ENCODE results near the gene WFDC2.
"Not testable (repeated sequence)": the region's sequence is repeated elsewhere in the genome, so short reads cannot be mapped to it uniquely, and the experiment has no call there.

WFDC2 gene

DNA sequence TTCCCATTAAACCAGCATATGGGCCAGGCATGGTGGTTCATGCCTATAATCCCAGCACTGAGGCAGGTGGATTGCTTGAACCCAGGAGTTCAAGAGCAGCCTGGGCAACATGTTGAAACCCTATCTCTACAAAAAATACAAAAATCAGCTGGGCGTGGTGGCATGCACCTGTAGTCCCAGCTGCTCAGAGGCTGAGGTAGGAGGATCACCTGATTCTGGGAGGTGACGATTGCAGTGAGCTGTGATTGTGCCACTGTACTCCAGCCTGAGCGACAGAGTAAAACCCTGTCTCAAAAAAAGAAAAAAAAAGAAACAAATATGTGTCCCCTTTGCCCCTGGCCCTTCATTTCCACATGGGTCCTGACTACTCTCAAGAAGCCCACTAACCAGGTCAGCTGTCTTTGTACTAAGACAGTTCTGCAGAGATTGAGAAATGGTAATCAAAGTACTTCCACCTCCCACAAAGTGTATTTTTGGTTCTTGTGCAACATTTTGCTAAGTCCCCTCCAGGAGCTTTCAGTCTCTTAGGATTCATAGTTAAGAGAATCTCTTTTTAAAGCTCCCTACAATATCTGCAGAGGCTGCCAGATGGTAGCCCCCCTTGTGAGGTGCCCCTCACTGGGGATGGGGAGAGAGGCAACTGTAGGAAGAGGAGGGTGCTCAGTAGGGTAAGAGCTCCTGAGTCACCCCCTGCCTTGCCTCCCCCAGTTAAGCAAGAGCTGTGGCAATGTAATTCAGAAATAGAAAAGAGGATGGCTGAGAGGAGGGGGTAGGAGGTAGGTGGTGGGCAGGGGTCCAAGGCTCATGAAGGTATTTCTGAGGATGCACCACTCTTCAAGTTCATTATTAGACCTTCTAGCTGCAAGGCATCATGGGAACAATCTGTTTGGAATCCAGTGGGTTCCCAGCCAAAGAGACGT, 16.5 kb upstream of the WFDC2 start:
- no peak for DNase-seq

DNA sequence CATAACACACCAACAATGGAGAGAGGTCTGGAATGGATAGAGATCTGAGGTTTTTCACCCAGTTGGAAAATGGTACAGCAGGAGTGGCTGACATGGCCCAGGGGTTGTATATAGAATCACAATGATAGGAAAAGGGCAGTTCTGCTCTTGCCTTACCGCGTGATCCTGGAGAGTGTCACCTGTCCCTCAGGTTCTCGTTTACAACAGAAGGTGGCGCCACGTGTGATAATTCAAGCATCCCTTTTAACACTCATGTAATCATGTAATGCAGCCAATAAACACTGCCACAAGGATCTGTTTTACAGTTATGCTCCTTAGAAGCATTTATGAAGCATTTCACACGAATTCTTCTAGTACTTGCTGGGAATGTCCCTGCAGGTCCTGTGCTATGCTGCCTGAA, 12.9 kb upstream of the WFDC2 start:
- DNase-seq = peak; percentile 64

DNA sequence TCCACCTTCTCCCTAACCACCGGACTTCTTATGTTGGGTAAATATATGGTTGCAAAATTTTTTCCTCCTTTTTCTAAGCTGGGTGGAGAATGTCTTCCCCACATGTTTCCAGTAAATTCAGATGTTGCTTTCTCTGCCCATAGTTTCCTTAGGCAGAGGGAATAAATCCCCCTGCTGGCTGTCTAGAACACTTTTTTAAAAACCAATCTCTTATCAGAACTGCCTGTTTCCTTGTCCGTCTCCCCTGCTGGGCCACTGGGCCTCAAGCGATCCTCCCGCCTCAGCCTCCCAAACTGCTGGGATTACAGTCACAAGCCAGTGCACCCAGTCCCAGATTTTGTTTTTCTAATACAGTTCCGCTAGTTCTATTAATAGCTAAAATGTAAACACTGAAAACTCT, 9.9 kb upstream of the WFDC2 start:
- DNase-seq = no peak

DNA sequence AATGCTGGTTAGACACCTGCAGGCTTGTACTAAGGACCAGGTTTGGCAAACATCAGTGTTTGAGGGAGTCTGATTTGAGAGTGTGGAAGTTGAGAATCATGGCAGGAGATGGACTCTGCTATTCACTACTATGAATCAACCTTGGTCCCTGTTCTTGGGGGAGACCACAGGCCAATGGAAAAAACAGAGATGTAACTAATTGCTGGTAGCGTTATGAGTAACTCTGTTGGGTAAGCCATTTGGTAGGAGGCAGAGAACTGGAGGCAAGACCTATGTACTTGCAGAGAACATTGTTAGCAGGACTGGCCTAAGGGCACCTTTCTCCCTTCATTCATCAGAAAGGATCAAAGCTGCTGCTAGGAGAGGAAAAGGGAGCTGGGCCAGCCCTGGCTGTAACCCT, 8.3 kb upstream of the WFDC2 start:
- DNase-seq = no peak

DNA sequence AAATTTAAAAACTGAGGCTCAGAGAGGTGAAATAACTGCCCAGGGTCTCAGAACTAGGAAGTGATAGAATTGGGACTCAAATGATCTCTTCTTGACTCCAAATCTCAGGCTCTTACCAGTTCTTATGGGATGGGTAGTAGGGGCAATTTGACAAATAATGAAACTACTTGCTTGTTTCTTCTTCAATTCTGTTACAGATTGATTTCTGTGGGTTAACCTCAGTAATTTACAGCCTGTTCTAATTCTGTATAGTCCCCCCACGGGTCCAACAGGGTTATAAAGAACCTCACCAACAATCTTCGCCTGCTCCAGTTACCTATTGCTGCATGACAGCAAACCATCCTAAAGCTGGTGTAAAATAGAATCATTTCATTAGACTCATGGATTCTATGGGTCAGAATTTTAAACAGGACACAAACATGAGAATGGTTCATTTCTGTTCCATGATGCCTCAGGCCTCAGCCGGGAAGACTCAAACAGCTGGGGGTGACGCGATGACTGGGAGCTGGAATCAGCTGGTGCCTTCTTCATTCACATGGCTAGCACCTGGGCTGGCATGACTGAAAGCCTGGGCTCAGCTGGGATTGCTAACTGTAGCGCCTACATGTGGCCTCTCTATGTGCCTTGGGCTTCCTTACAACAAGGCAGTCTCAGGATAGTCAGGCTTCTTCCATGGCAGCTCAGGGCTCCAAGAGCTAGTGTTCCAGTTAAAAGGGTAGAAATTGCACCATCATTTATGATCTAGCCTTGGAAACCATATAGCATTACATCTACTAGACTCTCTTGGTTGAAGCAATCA, 6.6 kb upstream of the WFDC2 start:
- no peak for DNase-seq

DNA sequence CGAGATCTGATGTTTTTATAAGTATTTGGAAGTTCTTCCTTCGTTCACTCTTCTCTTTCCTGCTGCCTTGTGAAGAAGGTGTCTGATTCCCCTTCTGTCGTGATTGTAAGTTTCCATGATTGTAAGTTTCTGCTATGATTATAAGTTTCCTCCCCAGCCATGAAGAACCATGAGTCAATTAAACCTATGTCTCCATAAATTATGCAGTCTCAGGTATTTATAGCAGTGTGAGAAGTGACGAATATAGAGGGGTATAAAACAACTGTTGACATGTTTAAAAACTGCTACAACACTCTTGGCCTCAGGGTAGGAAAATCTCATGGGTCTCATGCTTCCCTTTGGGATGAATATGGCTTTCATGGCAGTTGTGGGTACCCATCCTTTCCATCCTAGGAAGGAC, 5.8 kb upstream of the WFDC2 start:
- no peak for DNase-seq

DNA sequence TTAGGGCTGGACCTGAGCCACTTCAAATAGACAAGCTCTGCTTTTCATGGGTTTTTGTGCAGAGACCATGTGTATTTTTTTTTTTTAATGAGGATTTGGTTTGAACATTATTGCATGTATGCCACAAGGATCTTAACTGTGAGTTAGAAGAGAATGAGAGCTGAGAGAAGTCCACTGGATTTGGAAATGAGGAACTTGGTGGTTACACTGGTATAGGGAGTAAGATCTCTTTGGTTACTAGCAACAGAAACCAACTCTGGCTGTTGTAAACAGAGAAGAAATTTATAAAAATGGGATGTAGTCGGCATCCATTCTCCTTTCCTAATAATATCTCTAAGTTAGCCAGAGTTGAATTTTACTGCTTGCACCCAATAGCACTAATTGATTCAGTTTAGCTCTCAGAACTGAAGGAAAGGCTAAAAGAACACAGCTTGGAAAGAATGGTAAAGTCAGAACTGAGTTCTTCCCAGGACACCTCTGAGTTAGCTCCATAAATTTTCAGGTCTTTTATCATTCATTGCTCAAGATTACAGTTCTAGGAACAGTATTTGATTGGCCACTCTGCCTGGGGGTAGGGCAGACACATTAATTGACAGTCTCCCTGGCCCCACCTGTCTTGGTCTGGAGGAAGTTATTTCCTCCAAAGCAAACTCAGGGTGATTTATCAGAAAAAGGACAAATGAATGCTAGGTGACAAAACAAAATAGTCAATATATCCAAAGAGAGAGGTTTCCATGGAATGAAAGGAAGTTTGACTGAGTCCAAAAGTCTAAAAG, 3.9 kb upstream of the WFDC2 start:
- DNase-seq = no peak

DNA sequence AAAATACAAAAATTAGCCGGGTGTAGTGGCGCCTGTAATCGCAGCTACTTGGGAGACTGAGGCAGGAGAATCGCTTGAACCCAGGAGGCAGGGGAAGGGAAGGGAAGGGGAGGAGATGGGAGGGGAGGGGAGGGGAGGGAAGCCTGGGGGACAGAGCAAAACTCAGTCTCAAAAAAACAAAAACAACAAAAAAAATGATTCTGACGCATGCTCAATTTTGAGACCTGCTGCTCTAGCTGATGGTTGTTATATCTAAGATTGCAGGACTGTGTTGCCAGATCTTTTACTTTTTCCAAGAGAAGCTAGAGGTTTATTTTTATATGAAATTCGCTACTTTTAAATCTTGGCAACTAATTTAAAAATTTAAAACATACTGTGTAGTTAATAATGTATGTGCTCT, 2.4 kb upstream of the WFDC2 start:
- DNase-seq = no peak

DNA sequence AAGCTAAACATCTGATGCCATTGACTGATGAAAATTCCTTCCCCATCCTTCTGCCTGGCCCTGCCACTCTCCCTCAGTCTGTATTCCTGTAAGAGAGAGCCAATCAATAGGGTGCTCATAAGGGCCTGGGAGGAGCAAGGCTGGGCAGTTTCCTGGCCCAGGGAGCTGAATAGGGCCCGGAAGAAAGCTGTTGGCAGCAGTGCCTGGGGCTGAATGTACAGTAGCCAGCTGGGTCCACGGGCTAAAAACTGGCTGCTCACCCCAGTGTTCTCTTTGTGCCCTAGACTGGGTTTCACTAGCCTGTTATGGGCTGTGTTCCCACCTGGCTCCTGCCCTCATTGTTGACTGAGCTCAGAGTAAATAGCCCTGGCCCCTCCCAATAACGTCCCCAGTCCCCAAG, 1.7 kb upstream of the WFDC2 start:
- no peak for DNase-seq

DNA sequence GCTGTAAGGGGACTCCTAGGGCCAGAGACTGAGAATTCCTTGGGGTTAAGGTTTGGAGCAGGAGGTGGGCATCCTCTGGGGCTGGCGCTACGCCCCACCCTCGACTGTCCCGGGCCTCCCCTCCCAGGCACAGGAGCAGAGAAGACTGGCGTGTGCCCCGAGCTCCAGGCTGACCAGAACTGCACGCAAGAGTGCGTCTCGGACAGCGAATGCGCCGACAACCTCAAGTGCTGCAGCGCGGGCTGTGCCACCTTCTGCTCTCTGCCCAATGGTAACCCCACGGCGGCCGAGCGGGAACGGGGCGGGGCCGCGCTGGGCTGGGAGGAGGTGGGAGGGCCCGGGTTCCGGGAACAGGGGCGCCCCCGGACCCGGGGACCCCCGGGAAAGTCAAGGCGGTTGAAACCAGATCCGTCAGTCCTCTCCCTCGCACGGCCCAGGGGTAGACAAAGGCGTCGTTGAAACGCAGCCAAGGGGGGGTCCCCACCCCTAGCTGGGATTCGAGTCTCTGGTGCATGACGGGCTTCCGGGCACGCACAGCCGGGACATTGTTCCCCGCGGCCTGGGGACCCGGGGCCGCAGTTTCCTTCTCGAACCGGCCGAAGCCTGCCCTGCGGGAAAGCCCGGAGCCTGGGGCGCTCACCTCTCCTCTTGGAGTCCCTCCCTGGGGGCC, 844 bp downstream of the WFDC2 start:
- DNase-seq = peak; percentile 57

DNA sequence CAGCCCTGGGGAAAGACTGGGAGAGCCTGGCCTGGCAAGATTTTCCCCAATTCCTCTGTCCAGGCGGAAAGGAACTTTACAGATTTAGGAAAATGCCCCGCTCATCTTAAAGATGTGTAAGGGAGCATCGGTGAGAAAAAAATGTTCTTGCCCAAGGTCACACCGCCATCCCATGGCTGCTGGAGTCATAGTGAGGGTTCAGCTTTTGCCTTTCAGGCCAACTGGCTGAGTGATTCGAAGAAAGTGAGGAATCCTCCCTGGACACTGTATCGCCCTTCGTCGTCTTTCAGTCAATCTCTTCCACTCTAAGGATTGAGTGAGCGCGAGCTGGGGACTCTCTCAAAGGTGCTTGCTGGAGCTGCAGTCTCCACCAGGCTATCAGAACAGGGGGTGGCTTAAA, 1.4 kb downstream of the WFDC2 start:
- DNase-seq = peak; percentile 31

DNA sequence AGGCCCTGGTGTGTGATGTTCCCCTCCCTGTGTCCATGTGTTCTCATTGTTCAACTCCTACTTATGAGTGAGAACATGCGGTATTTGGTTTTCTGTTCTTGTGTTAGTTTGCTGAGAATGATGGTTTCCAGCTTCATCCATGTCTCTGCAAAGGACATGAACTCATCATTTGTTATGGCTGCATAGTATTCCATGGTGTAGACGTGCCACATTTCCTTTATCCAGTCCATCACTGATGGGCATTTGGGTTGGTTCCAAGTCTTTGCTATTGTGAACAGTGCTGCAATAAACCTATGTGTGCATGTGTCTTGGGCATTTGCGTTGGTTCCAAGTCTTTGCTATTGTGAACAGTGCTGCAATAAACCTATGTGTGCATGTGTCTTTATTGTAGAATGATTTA, 2.7 kb downstream of the WFDC2 start:
- not testable (repeated sequence) for DNase-seq

DNA sequence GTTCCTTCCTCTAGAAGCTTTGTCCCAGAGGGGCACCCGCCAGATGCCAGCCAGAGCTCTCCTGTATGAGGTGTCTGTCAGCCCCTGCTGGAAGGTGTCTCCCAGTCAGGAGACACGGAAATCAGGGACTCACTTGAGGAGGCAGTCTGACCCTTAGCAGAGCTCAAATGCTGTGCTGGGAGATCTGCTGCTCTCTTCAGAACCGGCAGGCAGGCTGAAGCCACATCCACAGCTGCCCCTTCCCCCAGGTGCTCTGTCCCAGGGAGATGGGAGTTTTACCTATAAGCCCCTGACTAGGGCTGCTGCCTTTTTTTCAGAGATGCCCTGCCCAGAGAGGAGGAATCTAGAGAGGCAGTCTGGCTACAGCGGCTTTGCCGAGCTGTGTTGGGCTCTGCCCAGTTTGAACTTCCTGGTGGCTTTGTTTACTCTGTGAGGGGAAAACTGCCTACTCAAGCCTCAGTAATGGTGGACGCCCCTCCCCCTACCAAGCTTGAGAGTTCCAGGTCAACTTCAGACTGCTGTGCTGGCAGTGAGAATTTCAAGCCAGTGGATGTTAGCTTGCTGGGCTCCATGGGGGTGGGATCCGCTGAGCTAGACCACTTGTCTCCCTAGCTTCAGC, 8.1 kb downstream of the WFDC2 start:
- not testable (repeated sequence) for DNase-seq

DNA sequence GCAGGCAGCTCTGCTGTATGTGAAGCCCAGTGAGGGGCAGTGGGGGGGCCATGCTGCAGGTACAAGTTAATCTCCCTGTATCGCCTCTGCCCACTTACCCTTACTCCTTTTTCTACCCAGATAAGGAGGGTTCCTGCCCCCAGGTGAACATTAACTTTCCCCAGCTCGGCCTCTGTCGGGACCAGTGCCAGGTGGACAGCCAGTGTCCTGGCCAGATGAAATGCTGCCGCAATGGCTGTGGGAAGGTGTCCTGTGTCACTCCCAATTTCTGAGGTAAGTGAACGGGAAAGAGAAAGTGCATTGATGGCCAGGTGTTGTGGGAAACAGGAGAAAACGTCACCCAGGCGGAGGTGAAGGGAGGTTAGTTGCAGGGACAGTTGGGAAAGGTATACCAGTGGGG, 10.3 kb downstream of the WFDC2 start:
- no peak for DNase-seq

DNA sequence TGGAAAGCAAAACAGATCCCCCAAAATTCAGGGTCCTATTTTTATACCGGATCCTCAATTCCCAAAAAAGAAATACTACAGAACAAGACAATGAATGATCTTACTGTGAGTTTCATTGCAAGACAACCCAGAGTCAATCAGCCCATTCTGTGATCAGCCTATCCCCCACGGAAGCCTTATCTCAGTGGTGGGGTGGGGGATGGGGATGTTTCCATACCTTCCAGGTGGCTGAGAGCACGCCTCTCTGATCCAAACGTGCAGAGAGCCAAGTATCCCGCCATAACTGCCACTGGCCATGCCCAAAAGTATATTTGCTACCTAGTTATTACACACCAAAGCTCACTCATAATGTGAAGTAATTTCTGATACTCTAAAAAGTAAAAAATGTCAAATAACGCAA, 15.1 kb downstream of the WFDC2 start:
- DNase-seq = no peak

DNA sequence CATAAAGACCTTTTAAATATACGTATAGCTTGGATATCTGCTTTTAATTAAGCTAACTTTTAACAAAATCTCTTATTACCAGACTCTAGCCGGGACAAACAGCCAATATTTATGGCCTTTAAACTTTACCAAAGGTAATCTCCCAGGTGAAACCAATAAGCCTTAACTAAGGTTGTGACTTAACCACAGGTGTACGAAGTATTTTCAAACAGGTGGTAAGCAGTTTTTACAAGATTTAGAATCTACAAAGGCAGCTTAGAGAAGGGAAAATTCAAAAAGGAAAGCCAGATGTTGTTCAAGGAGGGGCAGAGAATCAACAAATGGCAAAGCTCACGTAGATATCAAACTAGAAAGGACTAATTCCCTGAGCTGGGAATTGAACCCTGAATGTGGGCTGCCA, 15.8 kb downstream of the WFDC2 start:
- DNase-seq = no peak

DNA sequence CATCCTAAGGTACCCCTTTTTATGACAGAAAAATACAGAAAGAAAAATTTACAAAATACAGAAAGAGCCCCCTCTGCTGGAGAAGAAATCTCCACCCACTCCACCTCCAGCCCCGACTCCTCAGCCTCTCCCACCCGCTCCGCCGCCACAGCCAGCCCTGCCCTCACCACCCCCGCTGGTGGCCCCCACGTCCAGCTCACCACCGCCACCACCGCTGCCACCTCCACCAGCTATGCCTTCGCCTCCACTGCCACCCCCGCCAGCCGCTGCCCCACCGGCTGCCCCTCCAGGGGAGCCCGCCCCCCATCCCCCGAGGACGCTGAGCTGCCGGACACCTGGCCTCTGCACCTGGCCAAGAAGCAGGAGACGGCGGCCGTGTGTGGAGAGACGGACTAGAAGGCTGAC, 17.7 kb downstream of the WFDC2 start:
- DNase-seq = no peak

DNA sequence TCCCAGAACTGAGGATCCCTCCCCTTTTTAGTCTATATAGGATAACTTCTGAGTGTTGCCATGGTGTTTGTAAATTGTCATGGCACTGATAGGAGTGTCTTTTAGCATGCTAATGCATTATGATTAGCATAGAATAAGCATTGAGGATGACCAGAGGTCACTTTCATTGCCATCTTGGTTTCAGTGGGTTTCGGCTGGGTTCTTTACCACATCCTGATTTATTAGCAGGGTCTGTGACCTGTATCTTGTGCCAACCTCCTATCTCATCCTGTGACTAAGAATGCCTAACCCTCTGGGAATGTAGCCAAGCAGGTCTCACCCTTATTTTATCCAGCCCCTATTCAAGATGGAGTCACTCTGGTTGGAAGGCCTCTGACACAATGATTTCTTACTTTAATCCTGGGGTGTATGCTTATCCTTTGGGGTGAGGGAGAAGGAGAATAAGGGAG, 19.6 kb downstream of the WFDC2 start:
- DNase-seq = no peak

DNA sequence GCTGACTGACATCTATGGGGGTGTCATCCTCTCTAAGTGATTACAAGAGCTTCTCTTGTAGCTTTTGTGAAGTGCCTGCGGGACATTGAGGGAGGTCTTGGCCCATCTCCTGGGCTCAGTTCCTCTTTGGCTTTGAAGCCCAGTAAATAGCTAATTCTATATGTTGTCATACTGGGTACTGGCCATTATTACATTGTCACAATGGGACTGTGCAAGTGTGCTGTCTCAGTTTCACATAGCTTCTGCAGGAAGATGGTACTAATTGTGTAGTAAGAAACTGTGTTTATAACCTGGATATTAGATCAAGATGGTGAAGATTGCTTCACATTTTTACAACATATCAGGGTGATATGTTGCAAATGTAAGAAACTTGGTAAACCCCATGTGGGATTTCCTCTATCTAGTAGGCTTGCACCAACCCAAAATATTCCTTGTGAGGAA, 26.0 kb downstream of the WFDC2 start:
- DNase-seq = no peak

DNA sequence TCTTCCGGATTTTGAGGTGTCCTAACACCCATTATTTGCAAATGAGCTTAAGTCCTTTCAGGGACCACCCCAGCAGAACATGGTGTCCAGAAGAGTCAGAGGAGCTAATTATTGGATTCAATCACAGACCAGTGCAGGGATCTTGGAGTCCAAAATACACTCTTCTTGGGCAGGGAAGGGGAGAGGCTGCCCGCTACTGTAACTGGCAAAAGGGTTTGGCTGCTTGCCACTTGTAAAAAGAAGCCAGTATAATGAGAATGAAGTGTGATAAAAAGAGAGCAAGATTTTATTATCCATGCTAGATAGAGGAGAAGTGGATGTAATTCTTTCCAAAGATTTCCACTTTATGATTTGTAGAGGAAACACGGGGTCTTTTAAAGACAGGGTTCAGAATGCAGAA, 26.6 kb downstream of the WFDC2 start:
- DNase-seq = no peak

DNA sequence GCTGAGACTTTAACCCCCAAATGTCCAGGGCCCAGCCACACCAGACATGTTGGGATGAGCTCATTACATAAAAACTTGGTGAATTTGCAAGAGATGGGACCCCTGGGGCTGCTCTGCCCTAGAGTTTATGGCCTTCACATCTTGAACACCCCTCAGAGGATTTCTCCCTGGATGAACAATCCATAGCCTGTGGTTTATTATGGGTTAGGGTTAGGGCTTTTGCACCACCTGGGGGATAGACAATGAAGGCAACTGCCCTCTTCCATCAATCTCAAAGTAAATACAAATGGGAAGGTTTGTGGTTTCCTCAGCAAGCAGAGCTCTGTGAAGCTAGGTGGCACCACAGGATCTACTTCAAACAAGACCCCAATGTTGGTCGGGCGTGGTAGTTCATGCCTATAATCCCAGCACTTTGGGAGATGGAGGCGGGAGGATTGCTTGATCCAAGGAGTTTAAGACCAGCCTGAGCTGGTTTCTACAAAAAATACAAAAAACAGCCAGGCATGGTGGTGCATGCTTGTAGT, 28.5 kb downstream of the WFDC2 start:
- DNase-seq = no peak

DNA sequence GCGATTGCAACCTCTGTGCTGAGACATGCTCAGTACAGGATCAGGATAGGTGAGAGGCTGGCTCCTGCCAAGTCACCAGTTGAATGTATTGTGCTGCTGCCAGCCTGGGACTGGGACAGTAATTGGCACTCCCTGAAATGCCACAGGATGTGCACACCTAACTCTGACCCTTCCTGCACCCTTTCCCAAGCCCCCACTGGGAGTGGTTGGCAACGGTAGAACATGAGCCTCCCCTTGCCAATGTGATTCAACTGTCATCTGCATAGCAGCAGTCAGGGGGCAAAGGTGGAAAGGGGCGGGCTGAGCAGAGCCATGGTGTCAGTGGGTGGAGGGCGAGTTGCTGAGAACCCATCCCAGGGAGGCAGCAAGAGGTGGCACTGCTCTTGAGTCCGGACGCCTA, 30.5 kb downstream of the WFDC2 start:
- DNase-seq = no peak
